ENCODE results near the gene TBATA.

TBATA gene

GRCh38 chr10:70806841-70807240 is 21.7 kb upstream of the TBATA start:
- no peak for DNase-seq

DNA sequence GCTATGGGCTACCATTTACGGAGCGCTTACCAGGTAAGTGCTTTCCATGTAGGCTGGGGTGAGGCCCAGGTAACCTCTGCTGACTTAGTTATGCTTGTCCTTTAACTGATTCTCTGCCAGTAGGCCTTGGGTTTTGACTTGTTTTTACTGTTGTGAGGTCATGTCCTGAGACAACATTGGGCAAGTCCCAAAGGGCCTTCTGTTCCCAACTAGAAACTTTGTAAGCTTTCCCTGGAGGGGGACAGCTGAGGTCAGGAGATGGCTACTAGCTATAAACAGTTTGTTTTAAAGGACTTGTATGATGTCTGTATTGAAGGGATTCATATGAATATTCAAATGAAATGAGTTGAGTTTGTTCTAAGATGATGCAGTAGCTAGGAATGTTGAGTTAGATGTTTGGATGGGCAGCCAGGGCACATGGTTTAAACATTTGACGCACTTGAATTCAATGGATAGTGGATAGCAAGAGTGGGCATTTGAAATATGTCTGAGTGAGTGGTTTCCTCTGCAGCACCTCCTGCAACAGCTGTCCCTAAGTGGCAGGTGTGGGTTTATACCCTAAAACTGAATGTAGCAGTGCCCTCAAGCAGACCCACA is 20.5 kb upstream of the TBATA start:
- no peak for DNase-seq

GRCh38 chr10:70804421-70804808 is 19.2 kb upstream of the TBATA start:
- no peak for DNase-seq

- DNase-seq: no peak
Observed at GRCh38 chr10:70803775-70804420, 18.7 kb upstream of the TBATA start.

- no peak for DNase-seq
Observed at GRCh38 chr10:70801854-70802253, 16.7 kb upstream of the TBATA start.

DNA sequence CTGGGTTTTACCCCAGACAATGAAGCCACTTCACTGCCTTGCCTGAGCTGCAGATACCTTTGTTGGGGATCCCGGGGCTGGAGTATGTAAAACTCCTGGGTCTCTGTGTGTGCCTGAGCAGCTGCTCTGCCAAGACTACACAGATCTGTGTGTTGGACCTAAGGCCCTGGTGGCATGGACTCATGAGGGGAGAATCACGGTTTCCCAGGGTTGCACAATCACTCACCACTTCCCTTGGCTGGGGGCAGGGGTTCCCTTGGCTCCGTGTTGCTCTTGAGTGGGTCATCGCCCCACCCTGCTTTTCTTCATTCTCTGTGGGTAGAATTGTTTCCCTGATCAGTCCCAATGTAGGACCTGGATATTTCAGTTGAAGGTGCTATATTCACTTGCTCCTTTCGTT is 13.9 kb upstream of the TBATA start:
- no peak for DNase-seq

- no peak for DNase-seq
Observed at GRCh38 chr10:70797840-70798239, 12.7 kb upstream of the TBATA start.

- no peak for DNase-seq
Observed at GRCh38 chr10:70795613-70796012, 10.4 kb upstream of the TBATA start.

GRCh38 chr10:70791386-70792039 is 6.3 kb upstream of the TBATA start:
- DNase-seq: no peak

GRCh38 chr10:70786799-70787415 is 1.7 kb upstream of the TBATA start:
- no peak for DNase-seq

GRCh38 chr10:70784471-70784870 is 706 bp downstream of the TBATA start:
- no peak for DNase-seq

GRCh38 chr10:70784016-70784415 is 1.2 kb downstream of the TBATA start:
- DNase-seq: no peak

- DNase-seq: no peak
Observed at GRCh38 chr10:70782746-70783680, 2.2 kb downstream of the TBATA start.

GRCh38 chr10:70782086-70782745 is 3.0 kb downstream of the TBATA start:
- no peak for DNase-seq

- DNase-seq: no peak
Observed at GRCh38 chr10:70781461-70782051, 3.6 kb downstream of the TBATA start.

DNA sequence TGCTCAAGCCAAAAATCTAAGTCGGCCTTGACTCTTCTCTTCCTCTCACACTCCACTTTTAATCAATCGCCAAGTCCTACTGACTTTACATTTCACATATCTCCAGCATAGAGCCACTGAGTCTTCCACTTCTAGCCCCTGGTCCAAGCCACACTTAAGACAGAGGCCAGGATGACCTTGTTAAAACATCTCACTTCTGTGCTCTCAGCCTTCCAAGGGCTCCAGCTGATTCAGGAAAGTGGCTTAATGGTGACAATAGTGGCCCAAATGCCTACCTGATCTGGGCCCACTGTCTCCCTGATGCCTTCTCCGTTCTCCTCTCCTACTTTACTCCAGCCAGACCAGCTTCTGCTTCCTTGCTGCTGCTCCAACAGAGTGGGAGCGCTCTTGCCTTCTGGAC is 4.4 kb downstream of the TBATA start:
- no peak for DNase-seq

DNA sequence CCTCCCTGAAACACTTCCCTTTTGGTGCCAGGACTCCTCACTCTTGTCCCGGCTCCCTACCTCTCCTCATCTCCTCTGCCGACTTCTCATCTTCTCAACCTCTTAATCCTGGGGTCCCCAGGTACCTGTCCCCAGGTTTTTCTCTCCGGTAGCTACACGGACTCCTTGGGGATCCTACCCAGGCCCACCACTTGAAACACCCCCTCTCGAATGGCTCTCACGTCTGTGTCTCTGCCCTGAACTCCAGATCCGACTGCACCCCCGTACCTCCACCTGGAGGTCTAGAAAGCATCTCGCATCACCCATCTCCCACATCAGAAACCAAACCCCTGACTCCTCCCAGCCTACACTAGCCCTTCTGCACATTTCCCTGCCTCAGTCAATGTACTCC is 4.8 kb downstream of the TBATA start:
- no peak for DNase-seq

DNA sequence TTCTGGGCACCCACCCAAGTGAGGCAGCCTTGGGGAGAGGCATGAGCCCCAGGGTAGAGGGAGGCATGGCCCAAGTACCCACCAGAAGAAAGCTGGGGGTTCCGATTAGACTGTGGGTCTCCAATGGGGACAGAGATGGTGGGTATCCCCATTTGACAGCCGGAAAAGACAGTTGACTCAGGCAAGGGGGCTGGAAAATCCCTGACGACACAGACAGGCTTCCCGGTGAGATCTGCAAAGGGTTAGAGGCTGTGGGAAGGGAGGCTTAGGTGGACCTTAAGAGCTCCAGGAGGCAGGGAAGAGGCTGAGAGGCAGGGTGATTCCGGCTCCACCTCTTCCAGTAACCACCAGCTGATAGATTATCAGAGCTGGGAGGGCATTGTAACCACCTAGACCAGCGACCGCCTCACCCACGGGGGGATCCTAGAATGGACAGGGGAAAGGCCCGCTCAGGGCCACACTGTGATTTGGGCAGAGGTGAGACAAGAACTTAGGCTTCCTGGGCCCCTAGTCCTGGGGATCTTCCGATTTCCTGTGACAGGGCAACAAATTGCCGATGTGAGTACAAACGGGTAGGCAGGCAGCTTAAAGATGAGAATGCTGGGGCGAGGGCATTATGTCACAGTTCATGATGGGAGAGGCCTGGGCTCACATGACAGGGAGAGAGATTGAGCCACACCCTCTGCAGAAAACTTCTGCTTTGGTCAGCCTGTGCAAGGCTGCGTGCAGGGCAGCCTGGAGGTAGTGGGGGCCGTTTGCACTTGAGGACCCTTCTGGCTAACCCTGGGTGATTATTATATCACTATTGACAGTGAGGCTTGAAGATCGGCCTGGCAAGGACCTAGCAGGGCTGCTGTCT is 5.4 kb downstream of the TBATA start:
- DNase-seq: no peak

DNA sequence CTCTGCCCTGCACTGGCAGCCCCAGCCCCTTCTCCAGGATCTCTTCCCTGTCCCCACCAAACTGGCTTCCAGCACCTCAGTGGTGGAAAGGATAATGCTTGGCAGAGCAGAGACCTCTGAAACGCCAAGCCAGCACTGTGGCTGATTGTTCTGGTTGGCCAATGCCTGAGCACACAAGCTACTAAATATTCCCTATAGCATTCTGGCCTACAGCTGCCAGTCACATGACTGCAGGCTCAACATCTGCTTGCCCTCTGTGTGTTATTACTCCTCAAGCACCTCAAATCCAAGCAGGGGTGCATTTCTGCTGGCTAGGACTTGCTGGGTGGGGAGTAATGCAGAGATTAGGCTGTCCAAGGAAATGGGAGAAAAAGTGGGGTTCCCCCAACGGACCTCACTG is 6.1 kb downstream of the TBATA start:
- no peak for DNase-seq

DNA sequence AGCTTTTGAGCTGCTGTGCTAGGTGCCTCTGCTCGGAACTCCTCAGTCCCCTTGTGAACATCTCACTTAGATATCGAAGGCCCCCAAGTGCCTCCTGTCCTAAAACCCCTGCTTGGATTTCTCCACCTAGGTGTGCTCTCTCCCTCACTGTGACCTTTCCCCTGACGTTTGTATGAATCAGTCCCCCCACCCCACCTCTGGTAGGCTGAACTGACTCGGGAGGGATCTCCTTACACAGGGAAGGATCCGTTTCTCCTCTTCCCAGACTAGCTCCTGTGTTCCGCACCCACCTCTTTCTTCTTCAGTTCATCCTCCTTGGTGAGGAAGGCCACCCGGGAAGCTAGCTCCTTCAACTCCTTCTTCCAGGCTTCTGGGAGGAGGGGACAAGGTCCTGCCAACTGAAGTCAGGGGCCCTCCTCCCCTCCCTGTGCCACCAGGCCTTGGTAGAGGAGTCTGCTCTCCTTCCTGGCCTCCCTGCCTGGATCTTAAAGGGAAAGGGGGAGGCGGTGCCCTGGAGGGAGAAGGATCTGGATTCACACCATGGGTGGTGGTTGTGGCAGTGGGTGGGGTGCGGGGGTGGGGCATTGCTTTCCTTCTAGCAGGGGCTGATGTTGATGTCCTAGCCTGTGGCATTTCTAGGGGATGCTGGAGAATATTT is 6.8 kb downstream of the TBATA start:
- DNase-seq: no peak
